ENCODE measurements around the gene MISFA.
A peak's percentile ranks its signal among the peaks of the same experiment; 100 is the strongest.
"Not testable (repeated sequence)": the region's sequence is repeated elsewhere in the genome, so short reads cannot be mapped to it uniquely, and the experiment has no call there.

MISFA gene

GRCh38 chr11:18618342-18619025 is 18.9 kb downstream of the MISFA start:
- peak; percentile 5 for DNase-seq

GRCh38 chr11:18623707-18624106 is 24.1 kb downstream of the MISFA start:
- no peak for DNase-seq

- DNase-seq = no peak
These were observed 24.6 kb downstream of the MISFA start for GRCh38 chr11:18624161-18624560.

- DNase-seq = peak; percentile 9
These were observed 33.3 kb downstream of the MISFA start for GRCh38 chr11:18632841-18633240.

- peak; percentile 42 for DNase-seq
These were observed 33.9 kb downstream of the MISFA start for GRCh38 chr11:18633256-18634139.

- peak; percentile 100 for DNase-seq
These were observed 34.8 kb downstream of the MISFA start, which contains the start of gene SPTY2D1 for GRCh38 chr11:18634140-18635032. TSS of gene SPTY2D1 (minus strand) at chr11:18634342. CDS start at chr11:18634257, 85 bp downstream.

GRCh38 chr11:18641677-18642076 is 42.1 kb downstream of the MISFA start:
- no peak for DNase-seq

GRCh38 chr11:18643034-18643433 is 43.4 kb downstream of the MISFA start:
- DNase-seq = not testable (repeated sequence)

GRCh38 chr11:18650353-18650752 is 50.8 kb downstream of the MISFA start:
- no peak for DNase-seq

GRCh38 chr11:18650859-18651557 is 51.4 kb downstream of the MISFA start:
- peak; percentile 69 for DNase-seq

Measured in EL (cell line).